Tibial artery (tissue), 4 donors: Measurements from ENCODE around the gene EIF4A2.
A peak's percentile ranks its signal among the peaks of the same experiment; 100 is the strongest.

ENCODE experiments used
- DNase-seq, 2 donors: peaks; one replicate each; pipeline ENCODE4 v3.0.0-alpha.2; 2019
- H3K27ac ChIP-seq, 2 donors: fragments of 200-600 bp; sonication (generic) in 1 of 2; 1 replicate in 1 of 2; 2 replicates in 1 of 2; pipeline ENCODE4 v1.5.1; 2018 to 2019; ENCODE audit warnings: mild to moderate bottlenecking in 1 of 2
- H3K27me3 ChIP-seq, 2 donors: fragments of 200-600 bp; sonication (generic) in 1 of 2; one replicate each; pipeline versions ENCODE4 v1.5.1 to v1.6.0; 2016 to 2019
- H3K36me3 ChIP-seq, 3 donors: fragments of 200-600 bp; sonication (generic) in 2 of 3; one replicate each; pipeline ENCODE4 v1.5.1; 2016 to 2019; ENCODE audit warnings: mild to moderate bottlenecking in 2 of 3
- H3K4me1 ChIP-seq, 4 donors: fragments of 200-600 bp; sonication (generic) in 2 of 4; 1 replicate in 3 of 4; 2 replicates in 1 of 4; pipeline ENCODE4 v1.5.1; 2016 to 2019
- H3K4me3 ChIP-seq, 2 donors: fragments of 200-600 bp; sonication (generic) in 1 of 2; 1 replicate in 1 of 2; 2 replicates in 1 of 2; pipeline ENCODE4 v1.5.1; 2018 to 2019; ENCODE audit warnings: mild to moderate bottlenecking in 2 of 2
- H3K9me3 ChIP-seq, 3 donors: fragments of 200-600 bp; sonication (generic) in 1 of 3; one replicate each; pipeline ENCODE4 v1.5.1; 2016 to 2019
- CTCF ChIP-seq, 2 experiments: fragments of 200-600 bp in 1 of 2; fragments of 450-650 bp in 1 of 2; IDR thresholded peaks; one replicate each; pipeline ENCODE4 v1.5.1; 2017 to 2019; ENCODE audit warnings: antibody characterized with exemption in 2 of 2, mild to moderate bottlenecking in 1 of 2, moderate library complexity in 1 of 2
- intact Hi-C: fragments of 100-400 bp; cut with DNase I; formaldehyde crosslinking; loops from one replicate; pipeline ENCODE4 v1.15.0; 2023; ENCODE audit warnings: low total_unique reads

Gene EIF4A2

GRCh38 chr3:186783058-186783730 lies at the start of gene EIF4A2:
EIF4A2 (plus strand) TSS chr3:186783577; CDS start chr3:186783611, 34 bp downstream.
- DNase-seq: peak; percentile 85 to 92
- peak in 1 of 2 experiments; percentile 14 for TF ChIP-seq CTCF (IDR thresholded peaks at IDR 0.05)
- Histone ChIP-seq H3K4me1 (peaks cover 0 to 39% (median 29%) of the 10 kb centered on the region in 4 donors), H3K9me3 (no peaks in the 10 kb centered on the region), H3K36me3 (peaks cover 39 to 41% (median 40%) of the 10 kb centered on the region in 3 donors), H3K27me3 (no peaks in the 10 kb centered on the region), H3K4me3 (peak within 1 kb of the TSS; percentile 81 to 92), H3K27ac (peak within 1 kb of the TSS; percentile 95 to 99)
- intact Hi-C loops: no loop called here

- no peaks in the 10 kb centered on the region for H3K9me3 ChIP-seq
- intact Hi-C loops: no loop called here
- no peak overlapping the region for H3K4me3 ChIP-seq
- H3K27me3 ChIP-seq: no peaks in the 10 kb centered on the region
- no peak for DNase-seq
- no peak for TF ChIP-seq CTCF (IDR thresholded peaks at IDR 0.05)
- no peaks in the 10 kb centered on the region for H3K36me3 ChIP-seq
- no peak overlapping the region for H3K27ac ChIP-seq
- peaks cover 0 to 9% (median 0%) of the 10 kb centered on the region in 4 donors for H3K4me1 ChIP-seq
These were observed 40.6 kb upstream of the EIF4A2 start for GRCh38 chr3:186742618-186743380.

GRCh38 chr3:186743666-186744065 lies 39.7 kb upstream of the EIF4A2 start:
- Histone ChIP-seq H3K9me3 (no peaks in the 10 kb centered on the region), H3K4me1 (peaks cover 0 to 9% (median 0%) of the 10 kb centered on the region in 4 donors), H3K27ac (no peak overlapping the region), H3K27me3 (no peaks in the 10 kb centered on the region), H3K4me3 (no peak overlapping the region), H3K36me3 (no peaks in the 10 kb centered on the region)
- TF ChIP-seq CTCF (IDR thresholded peaks at IDR 0.05): no peak
- intact Hi-C loops: no loop called here
- DNase-seq: no peak

- peaks cover 0 to 9% (median 0%) of the 10 kb centered on the region in 4 donors for H3K4me1 ChIP-seq
- H3K27ac ChIP-seq: no peak overlapping the region
- intact Hi-C loops: no loop called here
These were observed 37.4 kb upstream of the EIF4A2 start for GRCh38 chr3:186746008-186746407.

GRCh38 chr3:186750316-186750715 lies 33.1 kb upstream of the EIF4A2 start:
- Histone ChIP-seq H3K27me3 (no peaks in the 10 kb centered on the region), H3K27ac (no peak overlapping the region), H3K4me3 (no peak overlapping the region), H3K4me1 (peaks cover 0 to 9% (median 0%) of the 10 kb centered on the region in 4 donors), H3K9me3 (no peaks in the 10 kb centered on the region), H3K36me3 (no peaks in the 10 kb centered on the region)
- DNase-seq: no peak
- no peak for TF ChIP-seq CTCF (IDR thresholded peaks at IDR 0.05)
- intact Hi-C loops: no loop called here

More at GRCh38 chr3:186746008-186746407, 37.4 kb upstream of the EIF4A2 start:
- DNase-seq: peak in 1 of 2 donors; percentile 34
- Histone ChIP-seq H3K27me3 (no peaks in the 10 kb centered on the region), H3K9me3 (no peaks in the 10 kb centered on the region), H3K4me3 (no peak overlapping the region), H3K36me3 (no peaks in the 10 kb centered on the region)
- TF ChIP-seq CTCF (IDR thresholded peaks at IDR 0.05): no peak
